WTC11 (cell line): ENCODE results near the gene ACP4. TPM values are rescaled to one million over a fixed set of nuclear protein-coding genes. Genes with fewer than 3 reads are reported as not detected.
"Not testable (repeated sequence)": the region's sequence is repeated elsewhere in the genome, so short reads cannot be mapped to it uniquely, and the experiment has no call there.

Experiments
- ATAC-seq: fragments of 200-7000 bp; cut with Tn5 transposase; 2 replicates; pipeline ENCODE4 v1.10.0; 2021; ENCODE audit warnings: mild to moderate bottlenecking, moderate library complexity
- CTCF ChIA-PET: fragments of 300-600 bp; sonication (Branson Sonifier 250); formaldehyde crosslinking; loops from one replicate; lab custom pipeline; 2021; ENCODE audit warnings: antibody characterized with exemption; lab: Charles Lee
- POLR2A ChIA-PET: fragments of 350-600 bp; sonication (Branson Sonifier 250); formaldehyde crosslinking; loops from one replicate; lab custom pipeline; 2021; ENCODE audit warnings: antibody characterized with exemption; lab: Charles Lee
- DNase-seq: peaks from one replicate; pipeline ENCODE4 v3.0.0; 2021; ENCODE audit warnings: low spot score
- H3K27ac Mint-ChIP-seq: 2 replicates; pipeline ENCODE4 v1.8.0; 2021; ENCODE audit warnings: mixed read lengths
- H3K27me3 Mint-ChIP-seq: 2 replicates; pipeline ENCODE4 v1.8.0; 2021; ENCODE audit warnings: low read depth, mild to moderate bottlenecking, moderate library complexity, mixed read lengths
- H3K36me3 Mint-ChIP-seq: 2 replicates; pipeline ENCODE4 v1.8.0; 2021; ENCODE audit warnings: mixed read lengths
- H3K4me1 Mint-ChIP-seq: 2 replicates; pipeline ENCODE4 v1.8.0; 2022; ENCODE audit warnings: mixed read lengths
- H3K4me3 Mint-ChIP-seq: 2 replicates; pipeline ENCODE4 v1.8.0; 2021; ENCODE audit warnings: mild to moderate bottlenecking, moderate library complexity, mixed read lengths
- H3K9me3 Mint-ChIP-seq: 2 replicates; pipeline ENCODE4 v1.8.0; 2021; ENCODE audit warnings: mixed read lengths
- AR ChIP-seq: fragments of 250-450 bp; sonication (Bioruptor Pico); IDR thresholded peaks from 2 replicates; pipeline ENCODE4 v1.9.0; 2021; ENCODE audit warnings: mild to moderate bottlenecking
- CTCF ChIP-seq: fragments of 200-600 bp; IDR thresholded peaks from 2 replicates; pipeline ENCODE4 v1.8.0; 2022; ENCODE audit warnings: antibody characterized with exemption
- E2F1 ChIP-seq: sonication (generic); formaldehyde crosslinking; IDR thresholded peaks from 2 replicates; pipeline ENCODE4 v1.8.0; 2022; ENCODE audit warnings: mild to moderate bottlenecking, missing genetic modification reagents
- E2F5 ChIP-seq: sonication (generic); formaldehyde crosslinking; IDR thresholded peaks from 2 replicates; pipeline ENCODE4 v1.8.1; 2022; ENCODE audit warnings: mild to moderate bottlenecking, moderate library complexity, missing genetic modification reagents
- EMX1 ChIP-seq: fragments of 250-450 bp; sonication (Bioruptor Pico); IDR thresholded peaks from 2 replicates; pipeline ENCODE4 v1.8.0; 2021; ENCODE audit warnings: mild to moderate bottlenecking
- FOXP1 ChIP-seq: sonication (generic); formaldehyde crosslinking; IDR thresholded peaks from 2 replicates; pipeline ENCODE4 v1.8.0; 2022; ENCODE audit warnings: missing genetic modification reagents, mild to moderate bottlenecking, moderate library complexity, borderline replicate concordance
- MXD4 ChIP-seq: fragments of 250-450 bp; sonication (Bioruptor Pico); IDR thresholded peaks from 2 replicates; pipeline ENCODE4 v1.8.0; 2021; ENCODE audit warnings: mild to moderate bottlenecking, moderate library complexity, borderline replicate concordance
- MYBL2 ChIP-seq: sonication (generic); formaldehyde crosslinking; IDR thresholded peaks from 2 replicates; pipeline ENCODE4 v1.8.1; 2023; ENCODE audit warnings: mild to moderate bottlenecking, moderate library complexity, missing genetic modification reagents
- NFATC4 ChIP-seq: fragments of 250-450 bp; sonication (Bioruptor Pico); IDR thresholded peaks from 2 replicates; pipeline ENCODE4 v1.9.0; 2021; ENCODE audit warnings: mild to moderate bottlenecking
- NR2C2 ChIP-seq: sonication (generic); formaldehyde crosslinking; IDR thresholded peaks from 2 replicates; pipeline ENCODE4 v1.8.0; 2022; ENCODE audit warnings: mild to moderate bottlenecking, missing genetic modification reagents
- PREB ChIP-seq: sonication (generic); formaldehyde crosslinking; IDR thresholded peaks from 2 replicates; pipeline ENCODE4 v1.8.1; 2022; ENCODE audit warnings: mild to moderate bottlenecking, missing genetic modification reagents, moderate library complexity, borderline replicate concordance
- PRRX2 ChIP-seq: fragments of 250-450 bp; sonication (Bioruptor Pico); IDR thresholded peaks from 2 replicates; pipeline ENCODE4 v1.8.0; 2021; ENCODE audit warnings: mild to moderate bottlenecking
- RELA ChIP-seq: sonication (generic); formaldehyde crosslinking; IDR thresholded peaks from 2 replicates; pipeline ENCODE4 v1.8.1; 2022; ENCODE audit warnings: missing genetic modification reagents, mild to moderate bottlenecking, borderline replicate concordance
- RORB ChIP-seq: fragments of 250-450 bp; sonication (Bioruptor Pico); IDR thresholded peaks from 2 replicates; pipeline ENCODE4 v1.9.0; 2021; ENCODE audit warnings: mild to moderate bottlenecking
- SMAD3 ChIP-seq: sonication (generic); formaldehyde crosslinking; IDR thresholded peaks from 2 replicates; pipeline ENCODE4 v1.8.0; 2022; ENCODE audit warnings: missing genetic modification reagents, mild to moderate bottlenecking, borderline replicate concordance
- SOX15 ChIP-seq: fragments of 250-450 bp; sonication (Bioruptor Pico); IDR thresholded peaks from 2 replicates; pipeline ENCODE4 v1.9.0; 2021; ENCODE audit warnings: mild to moderate bottlenecking
- TEAD4 ChIP-seq: sonication (generic); formaldehyde crosslinking; IDR thresholded peaks from 2 replicates; pipeline ENCODE4 v1.8.0; 2022; ENCODE audit warnings: mild to moderate bottlenecking, missing genetic modification reagents
- USF2 ChIP-seq: sonication (generic); formaldehyde crosslinking; IDR thresholded peaks from 2 replicates; pipeline ENCODE4 v1.8.1; 2023; ENCODE audit warnings: mild to moderate bottlenecking, missing genetic modification reagents, moderate library complexity
- ZNF121 ChIP-seq: sonication (generic); formaldehyde crosslinking; IDR thresholded peaks from 2 replicates; pipeline ENCODE4 v1.8.0; 2023; ENCODE audit warnings: missing genetic modification reagents
- ZNF138 ChIP-seq: sonication (generic); formaldehyde crosslinking; conservative IDR thresholded peaks from 2 replicates; pipeline ENCODE4 v1.8.1; 2022; ENCODE audit warnings: mild to moderate bottlenecking, moderate library complexity, missing genetic modification reagents
- ZNF232 ChIP-seq: sonication (generic); formaldehyde crosslinking; IDR thresholded peaks from 2 replicates; pipeline ENCODE4 v1.8.0; 2022; ENCODE audit warnings: mild to moderate bottlenecking, missing genetic modification reagents
- ZNF317 ChIP-seq: sonication (generic); formaldehyde crosslinking; IDR thresholded peaks from 2 replicates; pipeline ENCODE4 v1.8.1; 2023; ENCODE audit warnings: low read depth, mild to moderate bottlenecking, moderate library complexity, missing genetic modification reagents, borderline replicate concordance
- ZNF416 ChIP-seq: fragments of 250-450 bp; sonication (Bioruptor Pico); IDR thresholded peaks from 2 replicates; pipeline ENCODE4 v1.9.0; 2021; ENCODE audit warnings: mild to moderate bottlenecking, inconsistent platforms
- ZSCAN18 ChIP-seq: fragments of 250-450 bp; sonication (Bioruptor Pico); IDR thresholded peaks from 2 replicates; pipeline ENCODE4 v2.1.2; 2022; ENCODE audit warnings: mild to moderate bottlenecking, moderate library complexity
- total RNA-seq: library from RNA; stranded (reverse); gene quantifications from 3 replicates; pipeline ENCODE4 v1.2.3, GENCODE V29; 2021

Gene ACP4
- total RNA-seq, 1 experiment from 2014 or later = not detected

- ATAC-seq, H3K4me3 Mint-ChIP-seq, DNase-seq, H3K9me3 Mint-ChIP-seq, H3K36me3 Mint-ChIP-seq, H3K27ac Mint-ChIP-seq: not testable (repeated sequence)
- Mint-ChIP-seq H3K4me1 (peaks cover 15% of the 10 kb centered on the region), H3K27me3 (peaks cover 61% of the 10 kb centered on the region)
- ChIA-PET POLR2A (interaction anchor here (1.0 kb wide), 1 partner anchor 59 kb away, joined by 4 read pairs; no protein-coding TSS in a partner anchor), CTCF (interaction anchor here (0.6 to 10.3 kb wide), 26 partner anchors 11 to 427 kb away, joined by 3 to 195 read pairs (median 4); partner anchors contain the start of genes CLEC11A, GPR32 and SHANK1)
Observed at GRCh38 chr19:50783848-50784152, 6.4 kb upstream of the ACP4 start.

- Mint-ChIP-seq H3K4me3 (no peak overlapping the region), H3K4me1 (peaks cover 9% of the 10 kb centered on the region), H3K9me3 (no peaks in the 10 kb centered on the region), H3K27me3 (peaks cover 53% of the 10 kb centered on the region), H3K36me3 (no peaks in the 10 kb centered on the region), H3K27ac (no peak overlapping the region)
- CTCF ChIA-PET = interaction anchor here (0.6 to 10.3 kb wide), 6 partner anchors 14 to 229 kb away, joined by 3 to 184 read pairs (median 8); no protein-coding TSS in a partner anchor
- DNase-seq = no peak
- ATAC-seq = no peak
- POLR2A ChIA-PET = no interaction called here
- TF ChIP-seq ZSCAN18 (CRISPR knock-in tag) (no peak), SMAD3 (CRISPR knock-in tag) (no peak), FOXP1 (CRISPR knock-in tag) (no peak), PREB (no peak), MXD4 (CRISPR knock-in tag) (no peak), PRRX2 (no peak), ZNF138 (CRISPR knock-in tag) (no peak), RORB (CRISPR knock-in tag) (no peak), ZNF416 (CRISPR knock-in tag) (no peak), CTCF (no peak), SOX15 (CRISPR knock-in tag) (no peak), E2F5 (no peak), E2F1 (CRISPR knock-in tag) (no peak), TEAD4 (CRISPR knock-in tag) (no peak), MYBL2 (CRISPR knock-in tag) (no peak), NFATC4 (CRISPR knock-in tag) (no peak)
Observed at GRCh38 chr19:50784710-50785109, 5.5 kb upstream of the ACP4 start.

GRCh38 chr19:50785329-50785728, 4.9 kb upstream of the ACP4 start:
- Mint-ChIP-seq H3K9me3 (no peaks in the 10 kb centered on the region), H3K4me1 (peaks cover 9% of the 10 kb centered on the region), H3K4me3 (no peak overlapping the region), H3K27me3 (peaks cover 50% of the 10 kb centered on the region), H3K36me3 (no peaks in the 10 kb centered on the region), H3K27ac (no peak overlapping the region; the same call in 1 of the 2 replicates)
- no peak for ATAC-seq
- no peak for DNase-seq
- ChIA-PET CTCF (interaction anchor here (1.0 to 10.3 kb wide), 3 partner anchors 64 to 137 kb away, joined by 4 to 184 read pairs (median 19); no protein-coding TSS in a partner anchor), POLR2A (interaction anchor here (0.7 kb wide), 1 partner anchor 21 kb away, joined by 3 read pairs; no protein-coding TSS in a partner anchor)
- TF ChIP-seq ZNF232 (CRISPR knock-in tag) = no peak
- TF ChIP-seq ZNF317 (CRISPR knock-in tag) = no peak
- TF ChIP-seq USF2 (CRISPR knock-in tag) = no peak
- TF ChIP-seq ZNF121 (CRISPR knock-in tag) = no peak
- TF ChIP-seq AR (CRISPR knock-in tag) = no peak
- TF ChIP-seq EMX1 (CRISPR knock-in tag) = no peak
- TF ChIP-seq RELA (CRISPR knock-in tag) = no peak
- no peak for TF ChIP-seq NR2C2 (CRISPR knock-in tag)
